ENCODE results near the gene ADARB1. TPM values are rescaled to one million over a fixed set of nuclear protein-coding genes. Genes with fewer than 3 reads are reported as not detected.
A peak's percentile ranks its signal among the peaks of the same experiment; 100 is the strongest.

ADARB1 gene
- total RNA-seq, 4 donors from 2014 or later: 3.4 to 15.6 (median 5.7) TPM

- Histone ChIP-seq H3K9me3 (no peaks in the 10 kb centered on the region), H3K4me1 (peaks cover 9 to 49% (median 14%) of the 10 kb centered on the region in 3 donors), H3K36me3 (no peaks in the 10 kb centered on the region), H3K4me3 (peak overlapping the region in 1 of 4 donors; percentile 3), H3K27ac (peak overlapping the region in 2 of 4 donors; percentile 45), H3K27me3 (no peaks in the 10 kb centered on the region)
- intact Hi-C loops (cut with DNase I): no loop called here
- no peak for DNase-seq
- 87 to 89% methylated on average over 43 of the region's 44 CpGs for WGBS, 2 donors
- TF ChIP-seq POLR2A (IDR thresholded peaks at IDR 0.05): no peak
- TF ChIP-seq CTCF (IDR thresholded peaks at IDR 0.05): no peak
Measured at GRCh38 chr21:45108808-45109781, 34.7 kb downstream of the ADARB1 start.

GRCh38 chr21:45109831-45110492, 35.6 kb downstream of the ADARB1 start:
- WGBS, 2 donors: 38 to 55% methylated on average over 15 of the region's 15 CpGs
- Histone ChIP-seq H3K36me3 (no peaks in the 10 kb centered on the region), H3K4me3 (peak overlapping the region in 1 of 4 donors; percentile 3), H3K27me3 (no peaks in the 10 kb centered on the region), H3K9me3 (no peaks in the 10 kb centered on the region), H3K27ac (peak overlapping the region in 2 of 4 donors; percentile 45), H3K4me1 (peaks cover 6 to 40% (median 7%) of the 10 kb centered on the region in 3 donors)
- TF ChIP-seq POLR2A (IDR thresholded peaks at IDR 0.05) (no peak), CTCF (IDR thresholded peaks at IDR 0.05) (no peak)
- DNase-seq: no peak
- intact Hi-C loops (cut with DNase I): no loop called here

GRCh38 chr21:45110873-45111624, 36.7 kb downstream of the ADARB1 start:
- 63 to 85% methylated on average over 12 to 13 of the region's 18 CpGs for WGBS, 2 donors
- H3K27ac ChIP-seq: no peak overlapping the region
- intact Hi-C loops (cut with DNase I): no loop called here
- H3K9me3 ChIP-seq: no peaks in the 10 kb centered on the region
- no peak for DNase-seq
- no peak overlapping the region for H3K4me3 ChIP-seq
- no peaks in the 10 kb centered on the region for H3K36me3 ChIP-seq
- no peaks in the 10 kb centered on the region for H3K27me3 ChIP-seq
- peaks cover 6 to 29% (median 7%) of the 10 kb centered on the region in 3 donors for H3K4me1 ChIP-seq
- no peak for TF ChIP-seq POLR2A (IDR thresholded peaks at IDR 0.05)
- TF ChIP-seq CTCF (IDR thresholded peaks at IDR 0.05): no peak

- no peak for DNase-seq
- WGBS, 2 donors: 76 to 89% methylated on average over 5 of the region's 5 CpGs
- TF ChIP-seq POLR2A (IDR thresholded peaks at IDR 0.05): no peak
- TF ChIP-seq CTCF (IDR thresholded peaks at IDR 0.05): no peak
- no peak overlapping the region for H3K4me3 ChIP-seq
- intact Hi-C loops (cut with DNase I): no loop called here
- H3K27ac ChIP-seq: no peak overlapping the region
- H3K36me3 ChIP-seq: no peaks in the 10 kb centered on the region
- H3K9me3 ChIP-seq: no peaks in the 10 kb centered on the region
- H3K4me1 ChIP-seq: peaks cover 6 to 26% (median 7%) of the 10 kb centered on the region in 3 donors
- no peaks in the 10 kb centered on the region for H3K27me3 ChIP-seq
Measured at GRCh38 chr21:45111703-45112102, 37.3 kb downstream of the ADARB1 start.
